ENCODE results near the gene CAPN7.

CAPN7 gene

DNA sequence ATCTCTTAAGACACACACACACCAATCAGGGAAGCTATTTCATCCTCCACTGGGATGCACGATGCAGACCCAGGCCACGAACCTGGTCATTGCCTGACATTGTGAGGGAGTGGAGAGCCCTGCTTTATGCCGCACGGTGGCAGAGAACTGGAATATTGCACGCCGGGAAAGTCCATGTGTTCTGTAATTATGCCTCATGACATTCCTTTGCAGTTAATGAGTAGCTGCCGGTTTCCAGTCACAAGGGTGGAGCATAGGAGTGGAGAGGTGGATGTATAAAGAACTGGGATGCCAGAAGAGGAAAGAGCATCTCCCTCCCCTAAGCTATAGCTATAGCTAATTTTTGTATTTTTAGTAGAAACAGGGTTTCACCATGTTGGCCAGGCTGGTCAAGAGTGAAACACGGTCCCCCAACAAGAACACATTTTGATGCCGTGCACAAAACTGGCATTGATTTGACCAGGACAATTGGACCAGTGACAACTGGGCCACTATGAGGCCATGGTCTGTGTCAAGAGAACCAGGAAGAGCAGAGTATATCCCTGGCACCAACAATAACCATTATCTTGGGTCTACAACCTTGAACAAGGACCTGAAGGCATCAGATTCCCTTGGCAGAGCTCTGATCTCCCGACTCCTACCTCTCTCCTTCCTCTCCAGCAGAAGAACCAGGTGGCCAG lies 74.9 kb downstream of the CAPN7 start:
- no peaks in the 10 kb centered on the region for H3K36me3 ChIP-seq (ENCODE audit: insufficient read depth, low read depth, low read length)
- no peak overlapping the region for H3K9ac ChIP-seq (ENCODE audit: low read depth, low read length)
- no peaks in the 10 kb centered on the region for H3K27me3 ChIP-seq (ENCODE audit: insufficient read depth, low read length)
- H3K4me1 ChIP-seq (ENCODE audit: insufficient read depth, low read length): peaks cover 12% of the 10 kb centered on the region; the same call in 1 of the 2 replicates
- H3K27ac ChIP-seq (ENCODE audit: low read length): no peak overlapping the region
- no peak overlapping the region for H3K4me3 ChIP-seq (ENCODE audit: low read length)
- no peaks in the 10 kb centered on the region for H3K9me3 ChIP-seq (ENCODE audit: insufficient read depth, low read depth, low read length)

GRCh38 chr3:15281817-15282216 lies 75.8 kb downstream of the CAPN7 start:
- no peak overlapping the region for H3K27ac ChIP-seq (ENCODE audit: low read length)
- H3K9ac ChIP-seq (ENCODE audit: low read depth, low read length): no peak overlapping the region
- H3K4me3 ChIP-seq (ENCODE audit: low read length): no peak overlapping the region
- H3K27me3 ChIP-seq (ENCODE audit: insufficient read depth, low read length): no peaks in the 10 kb centered on the region
- H3K9me3 ChIP-seq (ENCODE audit: insufficient read depth, low read depth, low read length): no peaks in the 10 kb centered on the region
- peaks cover 12% of the 10 kb centered on the region; the same call in 1 of the 2 replicates for H3K4me1 ChIP-seq (ENCODE audit: insufficient read depth, low read length)
- H3K36me3 ChIP-seq (ENCODE audit: insufficient read depth, low read depth, low read length): no peaks in the 10 kb centered on the region

DNA sequence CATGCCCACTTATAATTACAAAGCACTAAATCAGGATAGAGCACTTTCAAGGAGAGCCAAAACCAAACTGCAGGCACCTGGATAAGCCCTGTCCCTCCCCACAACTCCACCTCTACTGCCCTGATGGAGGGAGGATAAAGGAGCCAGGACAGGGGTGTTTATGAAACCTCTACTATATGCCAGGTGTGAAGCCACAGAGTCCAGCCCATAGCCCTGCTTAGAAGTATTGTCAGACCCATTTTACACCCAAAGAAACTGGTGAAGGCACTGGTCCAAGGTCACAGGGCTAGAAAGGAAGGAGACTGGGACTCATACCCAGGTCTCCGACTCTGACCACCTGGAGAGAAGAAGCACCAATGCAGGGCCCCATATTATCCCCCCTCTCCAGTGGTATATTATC lies 77.7 kb downstream of the CAPN7 start:
- no peaks in the 10 kb centered on the region for H3K27me3 ChIP-seq (ENCODE audit: insufficient read depth, low read length)
- no peaks in the 10 kb centered on the region for H3K36me3 ChIP-seq (ENCODE audit: insufficient read depth, low read depth, low read length)
- H3K27ac ChIP-seq (ENCODE audit: low read length): no peak overlapping the region
- no peaks in the 10 kb centered on the region for H3K9me3 ChIP-seq (ENCODE audit: insufficient read depth, low read depth, low read length)
- H3K4me3 ChIP-seq (ENCODE audit: low read length): no peak overlapping the region
- no peak overlapping the region for H3K9ac ChIP-seq (ENCODE audit: low read depth, low read length)
- 0 out of 2 replicates have a peak, but pooled peaks cover 4% of the 10 kb centered on the region for H3K4me1 ChIP-seq (ENCODE audit: insufficient read depth, low read length)

DNA sequence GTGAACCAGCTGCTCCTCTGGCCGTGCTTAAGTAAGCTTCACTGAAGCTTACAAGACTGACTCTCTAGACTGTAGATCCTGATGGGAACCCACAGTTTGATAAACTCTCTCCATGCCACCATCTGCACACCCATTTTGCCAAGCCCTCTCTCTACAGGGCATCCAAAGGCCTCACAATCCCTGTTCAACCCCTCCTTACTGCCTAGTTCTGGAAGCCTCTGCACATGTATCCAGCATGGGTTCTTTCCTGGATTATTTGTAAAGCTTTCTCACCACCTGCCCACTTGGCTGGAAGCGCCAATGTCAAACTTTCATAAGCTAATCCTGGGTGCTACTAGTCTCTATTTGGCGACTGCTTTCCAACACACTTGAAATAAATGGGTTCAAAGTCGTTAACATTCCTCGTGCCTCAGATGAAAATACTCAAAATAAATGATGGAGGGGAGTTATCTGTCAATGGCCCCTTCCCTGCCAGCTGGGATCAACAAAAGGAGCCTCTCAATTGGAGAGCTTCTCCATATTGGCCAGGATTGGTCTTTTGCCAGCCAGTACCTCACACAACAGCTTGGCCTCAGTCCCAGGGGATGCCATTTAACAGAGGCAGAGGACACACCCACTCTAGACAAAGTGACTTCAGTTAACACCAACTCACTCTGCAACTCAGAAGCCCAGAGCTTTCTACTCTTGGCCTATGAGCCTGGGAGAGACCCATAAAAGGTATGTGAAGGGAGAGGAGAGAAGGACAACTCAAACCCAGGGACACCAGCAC lies 78.3 kb downstream of the CAPN7 start:
- H3K9ac ChIP-seq (ENCODE audit: low read depth, low read length): no peak overlapping the region
- 0 out of 2 replicates have a peak, but pooled peaks cover 4% of the 10 kb centered on the region for H3K4me1 ChIP-seq (ENCODE audit: insufficient read depth, low read length)
- no peak overlapping the region for H3K27ac ChIP-seq (ENCODE audit: low read length)
- H3K27me3 ChIP-seq (ENCODE audit: insufficient read depth, low read length): no peaks in the 10 kb centered on the region
- H3K4me3 ChIP-seq (ENCODE audit: low read length): no peak overlapping the region
- H3K9me3 ChIP-seq (ENCODE audit: insufficient read depth, low read depth, low read length): no peaks in the 10 kb centered on the region
- no peaks in the 10 kb centered on the region for H3K36me3 ChIP-seq (ENCODE audit: insufficient read depth, low read depth, low read length)

- Histone ChIP-seq H3K9me3 (ENCODE audit: insufficient read depth, low read depth, low read length) (no peaks in the 10 kb centered on the region), H3K4me3 (ENCODE audit: low read length) (no peak overlapping the region), H3K27ac (ENCODE audit: low read length) (no peak overlapping the region), H3K4me1 (ENCODE audit: insufficient read depth, low read length) (no peaks in the 10 kb centered on the region), H3K36me3 (ENCODE audit: insufficient read depth, low read depth, low read length) (no peaks in the 10 kb centered on the region), H3K27me3 (ENCODE audit: insufficient read depth, low read length) (no peaks in the 10 kb centered on the region), H3K9ac (ENCODE audit: low read depth, low read length) (no peak overlapping the region)
These were observed 80.0 kb downstream of the CAPN7 start for GRCh38 chr3:15286022-15286421.

GRCh38 chr3:15287565-15288330 lies 81.7 kb downstream of the CAPN7 start:
- Histone ChIP-seq H3K27me3 (ENCODE audit: insufficient read depth, low read length) (no peaks in the 10 kb centered on the region), H3K36me3 (ENCODE audit: insufficient read depth, low read depth, low read length) (no peaks in the 10 kb centered on the region), H3K27ac (ENCODE audit: low read length) (no peak overlapping the region), H3K9ac (ENCODE audit: low read depth, low read length) (no peak overlapping the region), H3K4me1 (ENCODE audit: insufficient read depth, low read length) (no peaks in the 10 kb centered on the region; the same call in 1 of the 2 replicates), H3K9me3 (ENCODE audit: insufficient read depth, low read depth, low read length) (no peaks in the 10 kb centered on the region), H3K4me3 (ENCODE audit: low read length) (no peak overlapping the region)

DNA sequence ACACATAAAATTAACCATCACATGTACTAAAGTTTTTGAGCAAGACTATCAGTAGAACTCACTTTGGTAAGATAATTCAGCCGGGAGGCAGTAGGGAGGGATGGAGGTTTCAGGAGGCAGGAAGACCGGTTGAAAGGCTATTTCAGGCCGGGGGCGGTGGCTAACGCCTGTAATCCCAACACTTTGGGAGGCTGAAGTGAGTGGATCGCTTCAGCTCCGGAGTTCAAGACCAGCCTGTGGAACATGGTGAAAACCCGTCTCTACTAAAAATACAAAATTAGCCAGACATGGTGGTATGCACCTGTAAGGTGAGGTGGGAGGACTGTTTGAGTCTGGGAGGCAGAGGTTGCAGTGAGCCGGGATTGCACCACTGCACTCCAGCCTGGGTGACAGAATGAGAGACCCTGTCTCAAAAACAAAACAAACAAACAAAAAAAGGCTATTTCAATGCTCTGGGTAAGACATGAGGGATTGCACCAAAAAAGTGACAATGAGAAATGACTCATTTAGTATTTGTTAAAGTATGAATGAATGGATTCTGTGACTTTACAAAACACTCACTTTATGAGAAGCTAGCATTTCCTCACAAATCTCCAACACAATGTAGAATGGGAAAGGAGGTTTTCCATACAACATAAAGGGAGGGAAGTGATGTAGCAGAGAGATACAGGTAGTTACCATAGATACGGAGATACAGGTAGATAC lies 82.4 kb downstream of the CAPN7 start:
- H3K9ac ChIP-seq (ENCODE audit: low read depth, low read length): no peak overlapping the region
- H3K4me3 ChIP-seq (ENCODE audit: low read length): no peak overlapping the region
- H3K27me3 ChIP-seq (ENCODE audit: insufficient read depth, low read length): no peaks in the 10 kb centered on the region
- no peaks in the 10 kb centered on the region for H3K9me3 ChIP-seq (ENCODE audit: insufficient read depth, low read depth, low read length)
- no peaks in the 10 kb centered on the region for H3K36me3 ChIP-seq (ENCODE audit: insufficient read depth, low read depth, low read length)
- H3K4me1 ChIP-seq (ENCODE audit: insufficient read depth, low read length): no peaks in the 10 kb centered on the region; the same call in 1 of the 2 replicates
- H3K27ac ChIP-seq (ENCODE audit: low read length): no peak overlapping the region

DNA sequence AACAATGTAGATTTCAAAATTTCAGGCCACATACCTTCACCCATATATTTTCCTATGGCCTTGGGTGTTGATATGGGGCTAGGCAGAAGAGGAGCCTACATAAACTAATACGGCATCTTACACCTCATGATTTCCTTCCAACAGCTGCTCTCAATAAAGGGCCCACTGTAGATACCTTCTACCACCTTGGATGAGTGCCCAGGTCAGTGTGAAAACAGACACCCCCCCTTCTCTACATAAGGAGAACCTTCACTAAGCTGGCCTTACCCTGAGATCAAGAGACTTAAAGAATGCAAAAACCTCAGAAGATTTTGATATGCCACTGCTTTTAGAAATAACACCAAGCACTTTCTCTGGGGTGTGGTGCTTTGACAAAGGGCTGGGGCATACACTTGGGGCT lies 83.6 kb downstream of the CAPN7 start:
- Histone ChIP-seq H3K4me3 (ENCODE audit: low read length) (no peak overlapping the region), H3K4me1 (ENCODE audit: insufficient read depth, low read length) (no peaks in the 10 kb centered on the region; the same call in 1 of the 2 replicates), H3K9me3 (ENCODE audit: insufficient read depth, low read depth, low read length) (no peaks in the 10 kb centered on the region), H3K27ac (ENCODE audit: low read length) (no peak overlapping the region), H3K9ac (ENCODE audit: low read depth, low read length) (no peak overlapping the region), H3K27me3 (ENCODE audit: insufficient read depth, low read length) (no peaks in the 10 kb centered on the region), H3K36me3 (ENCODE audit: insufficient read depth, low read depth, low read length) (no peaks in the 10 kb centered on the region)

DNA sequence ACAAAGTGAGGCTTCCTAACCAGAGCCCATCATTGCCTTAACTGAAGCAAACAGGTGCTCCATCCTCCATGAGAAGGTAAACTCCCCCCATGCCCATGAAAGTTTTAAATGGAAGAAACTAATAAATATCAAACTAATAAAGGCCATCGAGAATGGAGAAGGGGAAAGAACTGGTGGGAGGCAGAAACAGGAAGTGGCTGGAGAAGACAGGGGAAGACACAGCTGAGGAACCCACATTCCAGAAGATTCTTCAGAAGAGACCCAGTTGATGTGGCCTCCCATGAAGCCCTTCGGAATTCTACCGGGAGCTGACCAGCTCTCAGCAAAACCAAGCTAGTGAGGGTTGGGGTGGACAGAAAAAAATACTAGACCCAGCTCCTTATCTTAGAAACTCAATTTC lies 84.7 kb downstream of the CAPN7 start:
- H3K4me1 ChIP-seq (ENCODE audit: insufficient read depth, low read length): no peaks in the 10 kb centered on the region; the same call in 1 of the 2 replicates
- H3K36me3 ChIP-seq (ENCODE audit: insufficient read depth, low read depth, low read length): no peaks in the 10 kb centered on the region
- no peak overlapping the region for H3K4me3 ChIP-seq (ENCODE audit: low read length)
- no peak overlapping the region for H3K9ac ChIP-seq (ENCODE audit: low read depth, low read length)
- H3K27me3 ChIP-seq (ENCODE audit: insufficient read depth, low read length): no peaks in the 10 kb centered on the region
- no peak overlapping the region for H3K27ac ChIP-seq (ENCODE audit: low read length)
- H3K9me3 ChIP-seq (ENCODE audit: insufficient read depth, low read depth, low read length): no peaks in the 10 kb centered on the region

DNA sequence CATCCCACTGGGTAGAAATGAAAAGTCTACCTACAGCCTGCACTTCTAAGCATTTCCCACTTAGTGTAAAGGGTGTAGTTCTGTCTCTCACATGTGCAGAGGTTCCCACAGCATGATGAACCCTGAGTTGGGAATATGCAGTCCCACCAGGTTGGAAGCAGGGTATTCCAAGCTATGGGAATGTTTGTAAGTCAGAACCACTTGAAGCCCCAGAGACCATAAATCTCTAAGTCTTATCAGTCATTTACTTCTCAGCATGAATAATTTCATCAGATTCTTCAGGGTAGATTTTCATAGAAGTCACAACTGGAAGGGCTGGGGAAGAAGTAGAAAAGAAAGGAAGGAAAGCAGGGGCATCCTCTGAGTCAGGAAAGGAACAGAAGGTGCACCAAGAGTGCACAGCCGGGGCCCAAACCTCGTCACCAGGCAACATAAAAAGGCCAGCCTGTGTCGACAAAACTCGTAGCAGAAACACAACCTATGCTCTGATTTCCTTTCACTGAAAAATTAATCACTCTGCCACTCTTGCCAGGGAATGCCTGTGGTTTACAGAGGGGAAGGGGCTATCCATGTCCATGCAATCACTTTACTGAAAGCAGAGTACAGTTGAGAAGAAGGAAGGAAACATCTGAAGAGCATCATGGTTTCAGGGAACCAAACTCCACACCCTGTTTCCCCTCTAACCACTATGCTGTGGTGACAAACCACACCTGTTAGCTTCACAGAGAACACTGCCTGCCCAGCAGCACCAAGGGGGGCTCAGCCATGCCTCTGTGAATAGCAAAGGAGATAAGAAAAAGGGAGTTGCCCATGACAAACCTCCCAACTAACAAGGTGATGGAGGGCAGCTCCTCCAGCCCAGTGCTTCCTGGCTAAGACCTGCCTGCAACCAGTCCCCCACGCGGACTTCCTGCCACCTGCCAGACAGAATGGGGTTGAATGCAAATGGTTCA lies 85.8 kb downstream of the CAPN7 start:
- H3K9me3 ChIP-seq (ENCODE audit: insufficient read depth, low read depth, low read length): no peaks in the 10 kb centered on the region
- no peaks in the 10 kb centered on the region for H3K36me3 ChIP-seq (ENCODE audit: insufficient read depth, low read depth, low read length)
- H3K9ac ChIP-seq (ENCODE audit: low read depth, low read length): no peak overlapping the region
- no peaks in the 10 kb centered on the region for H3K27me3 ChIP-seq (ENCODE audit: insufficient read depth, low read length)
- no peak overlapping the region for H3K27ac ChIP-seq (ENCODE audit: low read length)
- no peaks in the 10 kb centered on the region; the same call in 1 of the 2 replicates for H3K4me1 ChIP-seq (ENCODE audit: insufficient read depth, low read length)
- no peak overlapping the region for H3K4me3 ChIP-seq (ENCODE audit: low read length)

All from iPS-20b (cell line).